ENCODE measurements around the gene GLYAT. TPM values are rescaled to one million over a fixed set of nuclear protein-coding genes. Genes with fewer than 3 reads are reported as not detected.

The GLYAT gene
- total RNA-seq, 3 donors from 2014 or later (not counting 1 experiment from before 2014, with no cell fraction given), result not detected

DNA sequence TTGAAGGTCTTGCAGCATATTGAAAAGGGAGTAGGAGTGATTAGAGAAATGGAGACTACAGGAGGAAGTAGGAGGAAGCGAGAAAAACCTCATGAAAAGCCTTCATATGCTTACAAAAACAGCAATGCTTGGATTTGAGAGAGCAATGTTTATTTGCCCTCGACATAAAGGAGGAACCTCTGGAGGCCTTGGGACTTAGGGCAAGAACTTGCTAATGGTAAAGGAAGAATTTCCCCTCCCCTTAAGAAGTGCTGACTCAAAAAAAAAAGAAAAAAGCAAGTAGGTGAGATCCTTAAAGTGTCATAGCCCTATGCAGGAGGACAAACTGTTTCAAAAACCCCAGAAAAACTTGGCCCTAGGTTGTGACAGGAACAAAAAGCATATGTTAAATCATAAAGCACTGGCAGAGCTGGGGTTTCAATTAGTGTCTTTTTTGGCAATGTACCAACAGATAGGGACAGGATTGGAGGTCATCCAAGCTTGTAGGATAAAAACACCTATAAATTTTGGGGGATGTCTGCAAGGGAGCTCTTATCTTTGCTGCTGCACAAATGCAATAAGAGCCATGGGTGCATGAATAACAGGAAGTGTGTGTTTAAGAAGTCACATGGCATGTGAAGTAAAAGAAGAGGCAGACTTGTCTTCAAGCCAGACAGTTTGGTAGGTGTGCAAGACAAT lies 4.9 kb downstream of the GLYAT start:
- Histone ChIP-seq H3K4me1 (ENCODE audit: control insufficient read depth, insufficient read depth, low read length) (no peaks in the 10 kb centered on the region), H3K36me3 (ENCODE audit: control insufficient read depth, insufficient read depth, low read length) (no peaks in the 10 kb centered on the region), H3K4me3 (ENCODE audit: low read length) (no peak overlapping the region), H3K27ac (ENCODE audit: low read length) (no peak overlapping the region), H3K27me3 (ENCODE audit: control insufficient read depth, insufficient read depth, low read length) (no peaks in the 10 kb centered on the region), H3K9me3 (ENCODE audit: control insufficient read depth, insufficient read depth, low read length) (no peaks in the 10 kb centered on the region)
- ATAC-seq, result no peak
- Mint-ChIP-seq H3K36me3 (no peaks in the 10 kb centered on the region), H3K4me3 (no peak overlapping the region), H3K9me3 (no peaks in the 10 kb centered on the region), H3K27ac (no peak overlapping the region), H3K27me3 (ENCODE audit: low read depth in 2 of 2) (peaks cover 2 to 9% of the 10 kb centered on the region in 2 donors), H3K4me1 (peaks cover 6 to 9% of the 10 kb centered on the region in 2 donors)
- 67% methylated on average over 1 of the region's 2 CpGs for WGBS (ENCODE audit: insufficient coverage)
- intact Hi-C loops (cut with micrococcal nuclease), result no loop called here
- DNase-seq, result peak in 1 of 2 donors; percentile 55
- TF ChIP-seq, protein P1, sequence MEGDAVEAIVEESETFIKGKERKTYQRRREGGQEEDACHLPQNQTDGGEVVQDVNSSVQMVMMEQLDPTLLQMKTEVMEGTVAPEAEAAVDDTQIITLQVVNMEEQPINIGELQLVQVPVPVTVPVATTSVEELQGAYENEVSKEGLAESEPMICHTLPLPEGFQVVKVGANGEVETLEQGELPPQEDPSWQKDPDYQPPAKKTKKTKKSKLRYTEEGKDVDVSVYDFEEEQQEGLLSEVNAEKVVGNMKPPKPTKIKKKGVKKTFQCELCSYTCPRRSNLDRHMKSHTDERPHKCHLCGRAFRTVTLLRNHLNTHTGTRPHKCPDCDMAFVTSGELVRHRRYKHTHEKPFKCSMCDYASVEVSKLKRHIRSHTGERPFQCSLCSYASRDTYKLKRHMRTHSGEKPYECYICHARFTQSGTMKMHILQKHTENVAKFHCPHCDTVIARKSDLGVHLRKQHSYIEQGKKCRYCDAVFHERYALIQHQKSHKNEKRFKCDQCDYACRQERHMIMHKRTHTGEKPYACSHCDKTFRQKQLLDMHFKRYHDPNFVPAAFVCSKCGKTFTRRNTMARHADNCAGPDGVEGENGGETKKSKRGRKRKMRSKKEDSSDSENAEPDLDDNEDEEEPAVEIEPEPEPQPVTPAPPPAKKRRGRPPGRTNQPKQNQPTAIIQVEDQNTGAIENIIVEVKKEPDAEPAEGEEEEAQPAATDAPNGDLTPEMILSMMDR (IDR thresholded peaks at IDR 0.05), result no peak

- Histone ChIP-seq H3K36me3 (ENCODE audit: control insufficient read depth, insufficient read depth, low read length) (no peaks in the 10 kb centered on the region), H3K27ac (ENCODE audit: low read length) (no peak overlapping the region), H3K4me1 (ENCODE audit: control insufficient read depth, insufficient read depth, low read length) (no peaks in the 10 kb centered on the region), H3K9me3 (ENCODE audit: control insufficient read depth, insufficient read depth, low read length) (no peaks in the 10 kb centered on the region), H3K4me3 (ENCODE audit: low read length) (no peak overlapping the region), H3K27me3 (ENCODE audit: control insufficient read depth, insufficient read depth, low read length) (no peaks in the 10 kb centered on the region)
- H3K4me3 Mint-ChIP-seq, result no peak overlapping the region
- peaks cover 5 to 8% of the 10 kb centered on the region in 2 donors for H3K27me3 Mint-ChIP-seq (ENCODE audit: low read depth in 2 of 2)
- TF ChIP-seq, protein P1 (IDR thresholded peaks at IDR 0.05), result no peak
- intact Hi-C loops (cut with micrococcal nuclease), result no loop called here
- 40% methylated on average over 1 of the region's 2 CpGs for WGBS (ENCODE audit: insufficient coverage)
- H3K4me1 Mint-ChIP-seq, result no peaks in the 10 kb centered on the region
- no peaks in the 10 kb centered on the region for H3K9me3 Mint-ChIP-seq
- H3K27ac Mint-ChIP-seq, result no peak overlapping the region
- DNase-seq (no peak), ATAC-seq (no peak)
- no peaks in the 10 kb centered on the region for H3K36me3 Mint-ChIP-seq
Measured at GRCh38 chr11:58719406-58720117, 12.2 kb downstream of the GLYAT start.

DNA sequence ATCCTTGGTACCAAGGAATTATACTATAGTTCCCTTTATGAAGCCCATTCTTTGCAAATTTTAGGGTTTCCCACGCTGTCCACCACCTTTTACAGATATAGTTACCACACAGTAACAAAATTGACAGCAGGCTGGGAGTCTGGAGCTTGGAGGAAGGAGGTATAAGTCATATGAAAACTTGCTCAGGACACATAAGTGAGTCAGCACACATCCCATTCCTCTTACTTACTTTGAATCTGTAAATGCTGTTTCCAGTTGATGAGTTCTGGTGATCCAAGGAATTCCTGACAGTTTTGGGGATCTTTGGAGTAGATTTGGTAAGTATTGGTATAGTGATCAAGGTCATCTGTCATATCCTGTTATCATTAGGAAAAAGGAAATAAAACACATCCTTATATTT lies 19.2 kb downstream of the GLYAT start:
- Mint-ChIP-seq H3K27me3 (ENCODE audit: low read depth in 2 of 2) (peaks cover 5 to 8% of the 10 kb centered on the region in 2 donors), H3K9me3 (peaks cover 0 to 2% of the 10 kb centered on the region in 2 donors), H3K4me1 (no peaks in the 10 kb centered on the region), H3K36me3 (no peaks in the 10 kb centered on the region), H3K27ac (no peak overlapping the region), H3K4me3 (no peak overlapping the region)
- Histone ChIP-seq H3K4me3 (ENCODE audit: low read length) (no peak overlapping the region), H3K27me3 (ENCODE audit: control insufficient read depth, insufficient read depth, low read length) (no peaks in the 10 kb centered on the region), H3K4me1 (ENCODE audit: control insufficient read depth, insufficient read depth, low read length) (no peaks in the 10 kb centered on the region), H3K9me3 (ENCODE audit: control insufficient read depth, insufficient read depth, low read length) (no peaks in the 10 kb centered on the region), H3K36me3 (ENCODE audit: control insufficient read depth, insufficient read depth, low read length) (no peaks in the 10 kb centered on the region), H3K27ac (ENCODE audit: low read length) (no peak overlapping the region)
- 50% methylated on average over 1 of the region's 1 CpG for WGBS (ENCODE audit: insufficient coverage)
- DNase-seq (no peak), ATAC-seq (no peak)
- intact Hi-C loops (cut with micrococcal nuclease), result no loop called here
- TF ChIP-seq, protein P1 (IDR thresholded peaks at IDR 0.05), result no peak

All from natural killer cell (primary cell).